Lower lobe of right lung (tissue), 2 donors: ENCODE measurements around the gene KCNJ12. TPM values are rescaled to one million over a fixed set of nuclear protein-coding genes. Genes with fewer than 3 reads are reported as not detected.
"Not testable (repeated sequence)": the region's sequence is repeated elsewhere in the genome, so short reads cannot be mapped to it uniquely, and the experiment has no call there.

Experiments
- ATAC-seq, 2 donors: fragments of 200-7000 bp; cut with Tn5 transposase; one replicate each; pipeline ENCODE4 v1.9.1; 2020 to 2022; ENCODE audit warnings: mild to moderate bottlenecking in 2 of 2, moderate library complexity in 2 of 2
- DNase-seq: peaks from one replicate; pipeline ENCODE4 v3.0.0-alpha.2; 2020
- H3K27ac ChIP-seq: fragments of 200-600 bp; one replicate; pipeline ENCODE4 v1.8.0; 2022
- H3K27me3 ChIP-seq: fragments of 200-600 bp; one replicate; pipeline ENCODE4 v1.8.0; 2022; ENCODE audit warnings: low read depth
- H3K36me3 ChIP-seq: fragments of 200-600 bp; one replicate; pipeline ENCODE4 v1.8.0; 2022; ENCODE audit warnings: mild to moderate bottlenecking
- H3K4me1 ChIP-seq: fragments of 200-600 bp; one replicate; pipeline ENCODE4 v1.8.0; 2022
- H3K4me3 ChIP-seq: fragments of 200-600 bp; one replicate; pipeline ENCODE4 v1.8.0; 2022; ENCODE audit warnings: mild to moderate bottlenecking
- H3K9me3 ChIP-seq: fragments of 200-600 bp; one replicate; pipeline ENCODE4 v1.8.0; 2022
- intact Hi-C: fragments of 100-400 bp; cut with DNase I; formaldehyde crosslinking; loops from one replicate; pipeline ENCODE4 v1.11.0; 2022
- total RNA-seq: library from RNA; stranded (reverse); fragmentation: NEBNext Ultra II Directional; extraction: Animal tissue kit (Norgen Biotek cat#: 25700); gene quantifications from one replicate; pipeline ENCODE4 v1.2.1, GENCODE V29; 2021
- donor health status: DM: no; HTN: yes; CAD: no; lungs with severe emphysema.

KCNJ12 gene
- total RNA-seq, 1 donor from 2014 or later: 1.9 TPM

- H3K36me3 ChIP-seq, H3K27ac ChIP-seq, ATAC-seq, H3K27me3 ChIP-seq, intact Hi-C loops, H3K9me3 ChIP-seq, H3K4me1 ChIP-seq, H3K4me3 ChIP-seq: not testable (repeated sequence)
- peak; percentile 25 for DNase-seq
Measured at GRCh38 chr17:21409971-21410370, 33.8 kb downstream of the KCNJ12 start.

DNA sequence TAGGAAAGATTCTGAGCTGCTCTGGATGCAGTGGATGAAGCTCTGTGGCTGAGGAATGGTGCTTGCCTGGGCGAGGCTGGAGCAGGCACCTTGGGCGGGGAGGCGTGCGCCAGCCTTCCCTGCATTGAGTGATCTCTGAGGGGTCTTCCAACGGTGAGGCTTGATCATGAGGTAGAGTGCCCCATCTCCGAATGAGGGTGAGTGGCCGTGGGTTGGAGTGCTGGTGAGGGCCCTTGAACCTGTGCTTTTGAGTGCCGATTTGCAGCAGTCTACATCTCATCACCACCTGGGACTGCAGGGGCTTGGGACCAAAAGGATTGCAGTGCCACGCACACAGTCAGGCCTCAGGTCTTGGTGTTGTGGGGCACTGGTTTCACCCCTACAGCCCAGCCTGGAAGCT is 34.2 kb downstream of the KCNJ12 start:
- H3K36me3 ChIP-seq, H3K4me1 ChIP-seq, H3K9me3 ChIP-seq, intact Hi-C loops, ATAC-seq, H3K4me3 ChIP-seq, H3K27ac ChIP-seq, H3K27me3 ChIP-seq: not testable (repeated sequence)
- DNase-seq: peak; percentile 30

DNA sequence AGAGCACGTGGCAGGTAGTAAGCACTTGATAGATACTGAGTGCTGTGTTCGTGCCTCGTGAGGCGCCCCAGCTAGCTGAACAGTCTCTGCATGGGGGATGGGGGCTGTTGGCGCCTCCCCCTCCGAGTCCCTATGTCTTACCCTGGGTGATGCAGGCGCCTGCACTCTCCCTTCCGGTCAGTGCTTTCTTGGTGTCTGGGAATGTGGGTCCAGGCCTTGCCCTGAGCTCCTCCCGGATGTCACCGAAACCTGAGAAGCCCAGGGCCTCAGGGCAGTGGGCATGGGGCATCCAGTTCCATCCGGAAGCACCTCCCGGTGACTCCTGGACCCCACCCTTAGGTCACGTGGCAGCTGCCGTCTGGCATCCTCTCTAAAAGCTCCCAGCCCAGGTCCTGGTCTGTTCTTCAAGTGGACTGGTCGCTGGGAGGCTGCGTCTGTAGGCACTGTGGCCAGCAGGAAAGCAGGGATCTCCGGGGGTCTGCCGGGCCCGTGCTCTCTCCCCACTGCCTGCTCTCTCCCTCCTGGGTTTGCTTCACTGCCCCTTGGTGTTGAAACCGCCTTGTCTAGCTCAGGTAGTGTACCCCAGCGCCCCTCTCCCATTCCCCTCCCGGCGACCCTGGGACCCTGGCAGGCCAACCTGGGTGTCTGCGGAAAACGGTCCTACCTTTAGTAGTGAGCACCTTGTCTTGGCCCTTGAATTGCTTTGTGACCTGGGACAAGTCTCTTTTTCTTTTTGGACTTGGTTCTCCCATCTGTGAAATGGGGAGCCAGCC is 34.9 kb downstream of the KCNJ12 start:
- ATAC-seq: peak in 1 of 2 donors; percentile 5
- H3K36me3 ChIP-seq, H3K27me3 ChIP-seq, intact Hi-C loops, H3K4me3 ChIP-seq, H3K4me1 ChIP-seq, H3K9me3 ChIP-seq, DNase-seq, H3K27ac ChIP-seq: not testable (repeated sequence)

- H3K27me3 ChIP-seq, intact Hi-C loops, H3K36me3 ChIP-seq, H3K27ac ChIP-seq, H3K9me3 ChIP-seq, H3K4me1 ChIP-seq, ATAC-seq, H3K4me3 ChIP-seq: not testable (repeated sequence)
- DNase-seq: peak; percentile 14
Measured at GRCh38 chr17:21411679-21412205, 35.6 kb downstream of the KCNJ12 start.

DNA sequence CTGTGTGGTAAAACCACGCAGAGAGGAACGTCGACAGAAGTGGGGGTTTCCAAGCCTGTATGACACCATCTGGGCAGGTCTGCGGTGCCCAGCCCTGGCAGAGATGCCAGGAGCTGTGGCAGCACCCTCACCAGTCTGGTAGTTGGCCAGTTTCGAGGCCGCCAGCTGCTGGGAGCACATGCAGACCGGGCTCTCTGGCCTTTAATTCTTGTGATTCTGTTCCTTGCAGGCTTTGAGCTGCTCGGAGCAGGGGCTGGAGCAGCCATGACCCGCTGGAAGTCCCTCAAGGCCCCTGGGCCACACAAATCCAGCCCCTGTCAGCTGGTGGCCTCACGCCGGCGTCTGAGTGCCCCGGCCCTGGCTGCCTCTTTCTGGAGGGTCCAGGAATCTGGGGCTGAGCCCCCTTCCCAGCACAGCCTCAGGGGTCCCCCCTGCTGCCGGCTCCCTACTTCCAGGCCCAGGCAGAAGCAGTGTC is 36.1 kb downstream of the KCNJ12 start:
- peak; percentile 41 for DNase-seq
- ATAC-seq, intact Hi-C loops, H3K27me3 ChIP-seq, H3K9me3 ChIP-seq, H3K4me1 ChIP-seq, H3K36me3 ChIP-seq, H3K4me3 ChIP-seq, H3K27ac ChIP-seq: not testable (repeated sequence)

DNA sequence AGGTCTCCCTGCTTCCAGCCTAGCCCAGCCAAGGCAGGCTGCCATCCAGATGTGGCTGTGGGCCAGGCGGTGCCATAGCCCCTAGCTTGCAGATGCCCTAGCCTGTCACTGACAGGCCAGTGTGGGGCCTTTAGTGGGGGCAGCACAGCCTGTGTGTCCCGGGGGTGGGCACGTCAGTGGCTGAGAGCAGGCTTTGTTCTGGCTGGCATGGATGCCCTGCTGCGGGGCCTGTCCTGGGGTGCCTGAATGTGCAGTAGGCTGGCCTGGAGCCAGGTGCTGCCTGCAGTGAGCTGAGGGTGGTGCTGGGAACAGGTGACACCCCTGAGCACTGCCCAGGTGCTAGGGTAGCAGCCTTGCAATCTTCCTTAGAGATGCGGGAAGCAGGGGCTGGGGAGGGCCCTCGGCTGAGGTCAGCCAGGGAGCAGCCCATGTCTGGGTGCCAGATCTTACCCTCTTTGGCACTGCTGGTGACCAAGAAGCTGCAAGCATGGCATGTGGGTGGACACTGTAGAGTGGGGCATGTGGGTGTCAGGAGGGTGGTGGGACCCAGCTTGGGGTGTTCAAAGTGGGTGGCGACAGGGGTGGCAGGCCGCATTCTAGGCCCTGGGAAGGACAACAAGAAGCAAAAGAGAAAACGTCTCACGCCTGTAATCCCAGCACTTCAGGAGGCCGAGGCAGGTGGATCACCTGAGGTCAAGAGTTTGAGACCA is 37.6 kb downstream of the KCNJ12 start:
- DNase-seq, ATAC-seq, H3K4me1 ChIP-seq, H3K27ac ChIP-seq, H3K27me3 ChIP-seq, H3K9me3 ChIP-seq, H3K36me3 ChIP-seq, H3K4me3 ChIP-seq, intact Hi-C loops: not testable (repeated sequence)

GRCh38 chr17:21414616-21415015 is 38.5 kb downstream of the KCNJ12 start:
- H3K4me1 ChIP-seq, H3K27ac ChIP-seq, intact Hi-C loops, H3K27me3 ChIP-seq, ATAC-seq, H3K4me3 ChIP-seq, H3K36me3 ChIP-seq, DNase-seq, H3K9me3 ChIP-seq: not testable (repeated sequence)

GRCh38 chr17:21415166-21415990 is 39.2 kb downstream of the KCNJ12 start:
- intact Hi-C loops, DNase-seq: not testable (repeated sequence)
- ATAC-seq: peak in 1 of 2 donors; percentile 5

DNA sequence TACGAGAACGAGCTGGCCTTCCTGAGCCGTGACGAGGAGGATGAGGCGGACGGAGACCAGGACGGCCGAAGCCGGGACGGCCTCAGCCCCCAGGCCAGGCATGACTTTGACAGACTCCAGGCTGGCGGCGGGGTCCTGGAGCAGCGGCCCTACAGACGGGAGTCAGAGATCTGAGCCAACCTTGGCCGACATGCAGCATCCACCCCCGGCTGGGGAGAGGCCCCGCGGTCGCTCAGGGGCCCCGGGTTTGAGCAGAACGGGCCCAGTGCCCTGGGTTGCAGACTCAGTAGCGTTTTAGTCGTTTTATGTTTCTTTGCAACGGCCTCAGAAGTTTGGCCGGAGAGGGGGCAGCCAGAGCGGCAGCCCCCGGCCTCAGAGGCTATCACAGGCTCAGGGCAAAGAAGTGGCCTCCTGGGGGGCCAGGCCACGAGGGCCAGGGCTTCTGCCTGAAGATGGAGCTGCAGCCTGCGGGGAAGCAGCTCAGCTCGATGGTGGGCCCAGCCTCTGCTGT is 40.4 kb downstream of the KCNJ12 start:
- H3K36me3 ChIP-seq, intact Hi-C loops, DNase-seq, ATAC-seq, H3K4me1 ChIP-seq, H3K4me3 ChIP-seq, H3K9me3 ChIP-seq, H3K27me3 ChIP-seq, H3K27ac ChIP-seq: not testable (repeated sequence)

More at GRCh38 chr17:21415166-21415990, 39.2 kb downstream of the KCNJ12 start:
- not testable (repeated sequence) for H3K9me3 ChIP-seq, H3K27ac ChIP-seq, H3K4me3 ChIP-seq, H3K4me1 ChIP-seq, H3K36me3 ChIP-seq, H3K27me3 ChIP-seq

DNA sequence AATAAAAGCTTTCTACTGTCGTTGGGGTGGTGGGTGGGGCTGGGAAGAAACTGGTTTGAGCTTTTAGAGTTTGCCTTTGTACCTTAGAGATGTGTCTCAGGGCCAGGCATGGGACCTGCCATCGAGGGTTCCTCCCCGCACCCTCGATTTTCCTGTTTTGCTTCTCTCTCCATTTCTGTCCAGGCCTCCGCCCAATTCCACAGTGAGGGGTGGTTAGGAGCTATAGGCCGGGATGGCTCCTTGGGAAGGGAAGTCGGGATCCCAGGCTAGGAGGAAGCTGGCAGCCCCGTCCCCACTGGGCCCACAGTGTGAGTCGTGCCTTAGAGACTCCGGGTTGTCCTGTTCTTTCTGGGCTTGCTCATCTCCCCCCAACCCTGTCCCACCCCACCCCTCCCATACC is 41.2 kb downstream of the KCNJ12 start:
- H3K4me3 ChIP-seq, H3K9me3 ChIP-seq, H3K27ac ChIP-seq, intact Hi-C loops, H3K4me1 ChIP-seq, H3K36me3 ChIP-seq, DNase-seq, H3K27me3 ChIP-seq, ATAC-seq: not testable (repeated sequence)
